ENCODE measurements around the gene FOXD3. TPM values are rescaled to one million over a fixed set of nuclear protein-coding genes. Genes with fewer than 3 reads are reported as not detected.

FOXD3 gene
- total and polyA plus RNA-seq, 3 donors from 2014 or later: 0.37 to 3.5 (median 0.69) TPM

GRCh38 chr1:63367215-63368103, 45.1 kb downstream of the FOXD3 start, which contains the start of gene ALG6:
TSS of gene ALG6 (plus strand) at chr1:63367627. CDS start at chr1:63370978, 3,351 bp downstream.
- peak within 1 kb of the TSS; percentile 60 to 64 for H3K27ac ChIP-seq
- no peaks in the 10 kb centered on the region for H3K9me3 ChIP-seq
- no peaks in the 10 kb centered on the region for H3K27me3 ChIP-seq
- H3K36me3 ChIP-seq (ENCODE audit: low read depth, missing control alignments): no peaks in the 10 kb centered on the region
- H3K4me3 ChIP-seq: peak within 1 kb of the TSS; percentile 83 to 87
- intact Hi-C loops (cut with DNase I; ENCODE audit: low total_unique reads): no loop called here
- H3K4me1 ChIP-seq: peaks cover 9% of the 10 kb centered on the region
- peak; percentile 95 for DNase-seq
- no peak for TF ChIP-seq POLR2A (IDR thresholded peaks at IDR 0.05)
- TF ChIP-seq CTCF (IDR thresholded peaks at IDR 0.05): no peak
- 0 to 1% methylated on average over 11 to 68 of the region's 77 CpGs for WGBS, 2 donors

GRCh38 chr1:63368131-63368530, 45.8 kb downstream of the FOXD3 start:
- intact Hi-C loops (cut with DNase I; ENCODE audit: low total_unique reads): no loop called here

More at GRCh38 chr1:63368131-63368530, 45.8 kb downstream of the FOXD3 start:
- H3K9me3 ChIP-seq: no peaks in the 10 kb centered on the region
- peak overlapping the region; percentile 83 to 87 for H3K4me3 ChIP-seq
- peak overlapping the region; percentile 49 to 64 for H3K27ac ChIP-seq
- H3K4me1 ChIP-seq: peaks cover 9% of the 10 kb centered on the region
- no peaks in the 10 kb centered on the region for H3K36me3 ChIP-seq (ENCODE audit: low read depth, missing control alignments)
- no peak for DNase-seq
- no peak for TF ChIP-seq CTCF (IDR thresholded peaks at IDR 0.05)
- TF ChIP-seq POLR2A (IDR thresholded peaks at IDR 0.05): no peak
- no peaks in the 10 kb centered on the region for H3K27me3 ChIP-seq
- WGBS, 2 donors: 1 to 3% methylated on average over 10 of the region's 10 CpGs

Small RNA genes lying within 50 kb of the gene (microRNA-seq; reads per million reads assigned to microRNA genes)
- 0 reads per million in 2 donors for gene MIR6068 (ENCODE audit: borderline number of aligned reads in 2 of 2, borderline replicate concordance in 1 of 2)

Small RNA genes lying within 50 kb of the gene (small RNA-seq; reads per million reads assigned to genes)
- gene MIR6068 (0 to 0.46 reads per million in 2 donors), gene RF00019 (0 reads per million in 2 donors)

Other genes with a start within 250 kb of the FOXD3 start
- gene ALG6, start 45.1 kb downstream of the FOXD3 start, total RNA-seq: 1 to 10 TPM; 9.9 to 10.0 TPM
- 7.8 TPM for gene ALG6, start 45.1 kb downstream of the FOXD3 start, polyA plus RNA-seq (ENCODE audit: insufficient read depth, low read depth, low replicate concordance)
- 10 to 100 TPM; 21.7 to 32.9 TPM for gene ITGB3BP, start 200.7 kb downstream of the FOXD3 start, total RNA-seq
- gene ITGB3BP, start 200.7 kb downstream of the FOXD3 start, polyA plus RNA-seq (ENCODE audit: insufficient read depth, low read depth, low replicate concordance): 43.0 TPM
- gene EFCAB7, start 201.0 kb downstream of the FOXD3 start, total RNA-seq: 10 to 100 TPM; 15.2 to 15.6 TPM
- gene EFCAB7, start 201.0 kb downstream of the FOXD3 start, polyA plus RNA-seq (ENCODE audit: insufficient read depth, low read depth, low replicate concordance): 18.2 TPM